Liver (tissue), 9 donors: Measurements from ENCODE around the gene SIK3. TPM values are rescaled to one million over a fixed set of nuclear protein-coding genes. Genes with fewer than 3 reads are reported as not detected.

ENCODE experiments used
- DNase-seq: peaks from one replicate; pipeline ENCODE4 v3.0.0-alpha.2; 2017; ENCODE audit warnings: low spot score
- H3K27ac ChIP-seq, 2 donors: one replicate each; pipeline ENCODE4 v1.7.0; 2013; ENCODE audit warnings: inconsistent platforms in 2 of 2, low read length in 2 of 2, control low read depth in 1 of 2, low read depth in 1 of 2, mild to moderate bottlenecking in 1 of 2
- H3K27me3 ChIP-seq, 4 donors: one replicate each; pipeline versions ENCODE4 v1.6.1 to v1.7.0; 2013; ENCODE audit warnings: low read length in 3 of 4, inconsistent platforms in 1 of 4, mild to moderate bottlenecking in 1 of 4, moderate library complexity in 1 of 4; ENCODE audit not compliant: control insufficient read depth in 4 of 4, insufficient read depth in 4 of 4
- H3K36me3 ChIP-seq, 4 donors: one replicate each; pipeline versions ENCODE4 v1.6.1 to v1.7.0; 2013; ENCODE audit warnings: low read length in 3 of 4, mild to moderate bottlenecking in 3 of 4, low read depth in 1 of 4, moderate library complexity in 1 of 4; ENCODE audit not compliant: control insufficient read depth in 4 of 4, insufficient read depth in 3 of 4
- H3K4me1 ChIP-seq, 4 donors: one replicate each; pipeline versions ENCODE4 v1.6.1 to v1.7.0; 2013; ENCODE audit warnings: low read length in 3 of 4, mild to moderate bottlenecking in 3 of 4, moderate library complexity in 1 of 4; ENCODE audit not compliant: control insufficient read depth in 4 of 4, insufficient read depth in 4 of 4
- H3K4me3 ChIP-seq, 3 donors: one replicate each; pipeline versions ENCODE4 v1.6.1 to v1.7.0; 2013; ENCODE audit warnings: low read length in 3 of 3, control low read depth in 1 of 3, low read depth in 1 of 3, mild to moderate bottlenecking in 1 of 3
- H3K9ac ChIP-seq, 2 donors: one replicate each; pipeline ENCODE4 v1.7.0; 2013; ENCODE audit warnings: low read length in 2 of 2, mild to moderate bottlenecking in 2 of 2, moderate library complexity in 2 of 2, control low read depth in 1 of 2, low read depth in 1 of 2
- H3K9me3 ChIP-seq, 4 donors: one replicate each; pipeline versions ENCODE4 v1.6.1 to v1.7.0; 2013; ENCODE audit warnings: low read length in 3 of 4; ENCODE audit not compliant: control insufficient read depth in 4 of 4
- ATF3 ChIP-seq: IDR thresholded peaks from 2 replicates; pipeline ENCODE4 v1.6.1; 2016; ENCODE audit warnings: antibody characterized with exemption
- CTCF ChIP-seq: fragments of 150-350 bp; IDR thresholded peaks from 2 replicates; pipeline ENCODE4 v1.5.1; 2017; ENCODE audit warnings: improper control_type of control experiment, low read depth, low read length; ENCODE audit not compliant: missing input control
- EGR1 ChIP-seq, 2 donors: IDR thresholded peaks; 2 replicates each; pipeline ENCODE4 v1.6.1; 2016 to 2018; ENCODE audit warnings: antibody characterized with exemption in 2 of 2, low read depth in 2 of 2
- FOXA2 ChIP-seq: IDR thresholded peaks from 2 replicates; pipeline ENCODE4 v1.6.1; 2016; ENCODE audit warnings: antibody characterized with exemption
- GABPA ChIP-seq, 2 donors: IDR thresholded peaks in 1 of 2; conservative IDR thresholded peaks in 1 of 2; 2 replicates each; pipeline ENCODE4 v1.6.1; 2016; ENCODE audit warnings: antibody characterized with exemption in 2 of 2, mild to moderate bottlenecking in 1 of 2, moderate library complexity in 1 of 2
- HNF4A ChIP-seq, 2 donors: conservative IDR thresholded peaks; 2 replicates each; pipeline ENCODE4 v1.6.1; 2016; ENCODE audit warnings: antibody characterized with exemption in 2 of 2, mild to moderate bottlenecking in 2 of 2
- HNF4G ChIP-seq: IDR thresholded peaks from 2 replicates; pipeline ENCODE4 v1.6.1; 2016; ENCODE audit warnings: antibody characterized with exemption
- MAX ChIP-seq: IDR thresholded peaks from 2 replicates; pipeline ENCODE4 v1.6.1; 2016; ENCODE audit warnings: antibody characterized with exemption
- NR2F2 ChIP-seq: IDR thresholded peaks from 2 replicates; pipeline ENCODE4 v1.6.1; 2016; ENCODE audit warnings: antibody characterized with exemption
- RAD21 ChIP-seq, 2 donors: IDR thresholded peaks; 2 replicates each; pipeline ENCODE4 v1.6.1; 2016; ENCODE audit warnings: antibody characterized with exemption in 2 of 2, mild to moderate bottlenecking in 2 of 2
- REST ChIP-seq: IDR thresholded peaks from 2 replicates; pipeline ENCODE4 v1.6.1; 2016; ENCODE audit warnings: antibody characterized with exemption, mild to moderate bottlenecking
- RXRA ChIP-seq, 2 donors: IDR thresholded peaks; 2 replicates each; pipeline ENCODE4 v1.6.1; 2017 to 2018; ENCODE audit warnings: antibody characterized with exemption in 2 of 2, mild to moderate bottlenecking in 1 of 2
- TAF1 ChIP-seq: conservative IDR thresholded peaks from 2 replicates; pipeline ENCODE4 v1.6.1; 2016; ENCODE audit warnings: antibody characterized with exemption, mild to moderate bottlenecking
- ZBTB33 ChIP-seq: IDR thresholded peaks from 2 replicates; pipeline ENCODE4 v1.6.1; 2016; ENCODE audit warnings: antibody characterized with exemption
- WGBS: extraction: QIAGEN DNeasy Blood & Tissue Kit; methylation state at CpG from one replicate; pipeline ENCODE4 v1.1.7; 2013; 5-methylcytosine and 5-hydroxymethylcytosine counted together
- polyA plus RNA-seq, 2 donors: library from polyadenylated mRNA; stranded (reverse) in 1 of 2; unstranded in 1 of 2; fragments of 200-250 nt in 1 of 2; fragments of >200 nt in 1 of 2; fragmentation: Nextera tagmentation in 1 of 2; extraction: Ambion mirVana in 1 of 2; gene quantifications; one replicate each; pipeline versions ENCODE4 v1.2.1 to v1.2.3, GENCODE V29; 2013 to 2015
- total RNA-seq, 2 donors: library from RNA; depleted of rRNA; stranded (reverse); fragments of >200 nt; gene quantifications; one replicate each; pipeline ENCODE4 v1.2.3, GENCODE V29; 2014
- donor health status: healthy.
- donor health status: healthy.
- donor health status: healthy.
- donor health status: healthy.
- donor health status: healthy.

The SIK3 gene
- total and polyA plus RNA-seq, 4 donors, result 6.9 to 52.4 (median 14.4) TPM

- Histone ChIP-seq H3K27me3 (no peaks in the 10 kb centered on the region), H3K9ac (no peak overlapping the region), H3K4me1 (peaks cover 2 to 17% (median 11%) of the 10 kb centered on the region in 4 donors), H3K4me3 (no peak overlapping the region), H3K27ac (no peak overlapping the region), H3K36me3 (peaks cover 14 to 73% (median 49%) of the 10 kb centered on the region in 4 donors), H3K9me3 (no peaks in the 10 kb centered on the region)
- 97% methylated on average over 11 of the region's 11 CpGs for WGBS
- no peak for TF ChIP-seq MAX
- TF ChIP-seq NR2F2, result no peak
- no peak for TF ChIP-seq TAF1
- no peak for TF ChIP-seq HNF4G
- TF ChIP-seq RAD21 (IDR thresholded peaks at IDR 0.05), result no peak
- no peak for TF ChIP-seq ATF3
- no peak for TF ChIP-seq EGR1 (IDR thresholded peaks at IDR 0.05; ENCODE audit: low read depth in 2 of 2)
- no peak for TF ChIP-seq FOXA2
- TF ChIP-seq CTCF, result no peak
- TF ChIP-seq ZBTB33, result no peak
- no peak for TF ChIP-seq GABPA (IDR thresholded peaks at IDR 0.05 in 1 of 2, conservative IDR thresholded peaks at IDR 0.05 in 1 of 2)
- TF ChIP-seq RXRA (IDR thresholded peaks at IDR 0.05), result no peak
- no peak for DNase-seq
Observed at GRCh38 chr11:116873381-116873780, 224.8 kb downstream of the SIK3 start.

GRCh38 chr11:116871248-116871647 lies 227.0 kb downstream of the SIK3 start:
- TF ChIP-seq RXRA (IDR thresholded peaks at IDR 0.05) (no peak), MAX (no peak), EGR1 (IDR thresholded peaks at IDR 0.05; ENCODE audit: low read depth in 2 of 2) (no peak), REST (no peak), HNF4A (conservative IDR thresholded peaks at IDR 0.05) (no peak), FOXA2 (no peak)
- Histone ChIP-seq H3K4me1 (peaks cover 2 to 14% (median 9%) of the 10 kb centered on the region in 4 donors), H3K27me3 (no peaks in the 10 kb centered on the region), H3K27ac (no peak overlapping the region), H3K9me3 (no peaks in the 10 kb centered on the region), H3K36me3 (peaks cover 17 to 89% (median 61%) of the 10 kb centered on the region in 4 donors), H3K9ac (no peak overlapping the region), H3K4me3 (no peak overlapping the region)
- DNase-seq, result no peak
- 61% methylated on average over 3 of the region's 3 CpGs for WGBS
